Measurements from ENCODE around the gene IL18RAP. TPM values are rescaled to one million over a fixed set of nuclear protein-coding genes. Genes with fewer than 3 reads are reported as not detected.

Gene IL18RAP
- 10 to 100 TPM in 1 of 2 donors, under 1 TPM in 1; 1.00 to 10.9 TPM for total RNA-seq
- polyA plus RNA-seq, result 10 to 100 TPM in 1 of 2 donors, 1 to 10 TPM in 1; 4.0 to 34.0 TPM
- long read RNA-seq, donor 1, result 0 reads
- long read RNA-seq, donor 2, result 0 reads
- long read RNA-seq, donor 3, result 0 reads
- long read RNA-seq, donor 4, result 0 reads
- long read RNA-seq, donor 5, result 0 reads

DNA sequence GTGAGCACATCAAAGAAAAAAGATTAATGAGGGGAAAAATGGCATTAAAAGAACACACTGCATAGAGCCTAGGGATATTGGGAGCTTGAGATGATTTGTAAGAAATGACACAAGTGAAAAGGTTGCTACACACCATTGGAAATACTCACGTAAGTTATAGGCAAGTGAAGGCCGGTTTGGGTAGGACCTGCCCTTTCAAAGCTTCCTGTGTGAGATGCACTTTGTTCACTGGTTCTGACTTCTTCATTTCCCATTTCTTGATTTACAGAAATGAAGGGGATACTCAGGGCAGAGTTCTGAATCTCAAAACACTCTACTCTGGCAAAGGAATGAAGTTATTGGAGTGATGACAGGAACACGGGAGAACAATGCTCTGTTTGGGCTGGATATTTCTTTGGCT lies at the start of gene IL18RAP:
TSS of gene IL18RAP (plus strand) at position 251 of the 400 bp plus-strand sequence. CDS start at position 369, 118 bp downstream.
- no peak for DNase-seq
- H3K4me3 ChIP-seq, result no peak within 1 kb of the TSS
- ATAC-seq (ENCODE audit: insufficient read depth, low FRiP score), result no peak
- TF ChIP-seq, protein P1, sequence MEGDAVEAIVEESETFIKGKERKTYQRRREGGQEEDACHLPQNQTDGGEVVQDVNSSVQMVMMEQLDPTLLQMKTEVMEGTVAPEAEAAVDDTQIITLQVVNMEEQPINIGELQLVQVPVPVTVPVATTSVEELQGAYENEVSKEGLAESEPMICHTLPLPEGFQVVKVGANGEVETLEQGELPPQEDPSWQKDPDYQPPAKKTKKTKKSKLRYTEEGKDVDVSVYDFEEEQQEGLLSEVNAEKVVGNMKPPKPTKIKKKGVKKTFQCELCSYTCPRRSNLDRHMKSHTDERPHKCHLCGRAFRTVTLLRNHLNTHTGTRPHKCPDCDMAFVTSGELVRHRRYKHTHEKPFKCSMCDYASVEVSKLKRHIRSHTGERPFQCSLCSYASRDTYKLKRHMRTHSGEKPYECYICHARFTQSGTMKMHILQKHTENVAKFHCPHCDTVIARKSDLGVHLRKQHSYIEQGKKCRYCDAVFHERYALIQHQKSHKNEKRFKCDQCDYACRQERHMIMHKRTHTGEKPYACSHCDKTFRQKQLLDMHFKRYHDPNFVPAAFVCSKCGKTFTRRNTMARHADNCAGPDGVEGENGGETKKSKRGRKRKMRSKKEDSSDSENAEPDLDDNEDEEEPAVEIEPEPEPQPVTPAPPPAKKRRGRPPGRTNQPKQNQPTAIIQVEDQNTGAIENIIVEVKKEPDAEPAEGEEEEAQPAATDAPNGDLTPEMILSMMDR (IDR thresholded peaks at IDR 0.05; ENCODE audit: control extremely low read depth, extremely low read depth), result no peak
- WGBS, 2 donors, result 45 to 60% methylated on average over 3 of the region's 3 CpGs
- H3K27ac ChIP-seq (ENCODE audit: low read depth in 1 of 2, low read length in 1 of 2), result no peak within 1 kb of the TSS
- no peak within 1 kb of the TSS for H3K9ac ChIP-seq (ENCODE audit: insufficient read depth in 1 of 2, low read length in 2 of 2)
- no peaks in the 10 kb centered on the region for H3K36me3 ChIP-seq (ENCODE audit: control insufficient read depth in 4 of 4, insufficient read depth in 4 of 4, low read length in 4 of 4)
- H3K9me3 ChIP-seq (ENCODE audit: control insufficient read depth in 4 of 4, insufficient read depth in 3 of 4, low read length in 3 of 4), result no peaks in the 10 kb centered on the region
- H3K27me3 ChIP-seq (ENCODE audit: control insufficient read depth in 3 of 3, insufficient read depth in 3 of 3, low read length in 2 of 3), result no peaks in the 10 kb centered on the region
- no peaks in the 10 kb centered on the region for H3K4me1 ChIP-seq (ENCODE audit: control insufficient read depth in 5 of 5, insufficient read depth in 5 of 5, low read length in 5 of 5)

GRCh38 chr2:102376052-102376591 lies 46.8 kb upstream of the IL18RAP start:
- DNase-seq (no peak), ATAC-seq (ENCODE audit: insufficient read depth, low FRiP score) (no peak)
- Histone ChIP-seq H3K4me1 (ENCODE audit: control insufficient read depth in 5 of 5, insufficient read depth in 5 of 5, low read length in 5 of 5) (peaks cover 0 to 1% (median 0%) of the 10 kb centered on the region in 5 donors), H3K27me3 (ENCODE audit: control insufficient read depth in 3 of 3, insufficient read depth in 3 of 3, low read length in 2 of 3) (no peaks in the 10 kb centered on the region), H3K27ac (ENCODE audit: low read depth in 1 of 2, low read length in 1 of 2) (no peak overlapping the region), H3K9me3 (ENCODE audit: control insufficient read depth in 4 of 4, insufficient read depth in 3 of 4, low read length in 3 of 4) (peaks cover 0 to 10% (median 0%) of the 10 kb centered on the region in 4 donors), H3K36me3 (ENCODE audit: control insufficient read depth in 4 of 4, insufficient read depth in 4 of 4, low read length in 4 of 4) (no peaks in the 10 kb centered on the region), H3K4me3 (no peak overlapping the region), H3K9ac (ENCODE audit: insufficient read depth in 1 of 2, low read length in 2 of 2) (no peak overlapping the region)
- TF ChIP-seq, protein P1 (IDR thresholded peaks at IDR 0.05; ENCODE audit: control extremely low read depth, extremely low read depth), result no peak
- 79 to 95% methylated on average over 1 of the region's 1 CpG for WGBS, 2 donors

DNA sequence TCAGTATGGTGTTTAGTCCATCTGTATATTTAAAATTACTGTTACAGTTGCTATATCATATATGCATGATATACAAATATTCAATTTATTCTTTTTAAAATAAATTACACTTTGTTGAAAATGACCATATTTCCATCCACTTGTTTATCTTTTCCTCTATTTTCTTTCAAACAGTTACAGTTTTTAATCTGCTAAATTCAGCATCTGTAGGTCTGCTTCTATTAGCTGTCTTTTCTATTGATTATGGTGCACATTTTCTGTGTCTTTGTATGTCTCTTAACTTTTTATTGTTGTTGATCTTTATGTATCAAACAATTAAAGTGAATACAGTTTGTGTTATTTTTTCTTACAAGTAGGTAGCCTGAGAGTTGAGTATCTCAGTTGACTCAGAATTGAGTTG lies 39.2 kb upstream of the IL18RAP start:
- Histone ChIP-seq H3K9me3 (ENCODE audit: control insufficient read depth in 4 of 4, insufficient read depth in 3 of 4, low read length in 3 of 4) (peaks cover 0 to 12% (median 0%) of the 10 kb centered on the region in 4 donors), H3K4me1 (ENCODE audit: control insufficient read depth in 5 of 5, insufficient read depth in 5 of 5, low read length in 5 of 5) (peaks cover 0 to 1% (median 0%) of the 10 kb centered on the region in 5 donors), H3K9ac (ENCODE audit: insufficient read depth in 1 of 2, low read length in 2 of 2) (no peak overlapping the region), H3K4me3 (no peak overlapping the region), H3K36me3 (ENCODE audit: control insufficient read depth in 4 of 4, insufficient read depth in 4 of 4, low read length in 4 of 4) (peaks cover 0 to 8% (median 1%) of the 10 kb centered on the region in 4 donors), H3K27me3 (ENCODE audit: control insufficient read depth in 3 of 3, insufficient read depth in 3 of 3, low read length in 2 of 3) (no peaks in the 10 kb centered on the region), H3K27ac (ENCODE audit: low read depth in 1 of 2, low read length in 1 of 2) (no peak overlapping the region)
- DNase-seq (no peak), ATAC-seq (ENCODE audit: insufficient read depth, low FRiP score) (no peak)
- TF ChIP-seq, protein P1 (IDR thresholded peaks at IDR 0.05; ENCODE audit: control extremely low read depth, extremely low read depth), result no peak
